HCT116 (cell line): Measurements from ENCODE around the gene MED26. TPM values are rescaled to one million over a fixed set of nuclear protein-coding genes. Genes with fewer than 3 reads are reported as not detected.

Experiments used
- ATAC-seq: fragments of 200-7000 bp; cut with Tn5 transposase; 2 replicates; pipeline ENCODE4 v1.9.1; 2020; ENCODE audit warnings: mild to moderate bottlenecking, moderate library complexity
- BruUV-seq: library from RNA; stranded (reverse); fragments of 400-500 nt; replicated peaks from 2 replicates; lab custom pipeline; 2021; lab: Mats Ljungman, UMichigan
- CTCF ChIA-PET: fragments of 300-600 bp; sonication (Branson Sonifier 250); formaldehyde crosslinking; loops from one replicate; lab custom pipeline; 2021; ENCODE audit warnings: antibody characterized with exemption; lab: Charles Lee
- POLR2A ChIA-PET: fragments of 300-600, 350-600 bp; sonication (Branson Sonifier 250); formaldehyde crosslinking; loops from one replicate; lab custom pipeline; 2021; ENCODE audit warnings: antibody characterized with exemption; lab: Charles Lee
- RAD21 ChIA-PET, 2 experiments: fragments of 300-600 bp; sonication (Branson Sonifier 250); formaldehyde crosslinking; loops; one replicate each; lab custom pipeline; 2023; ENCODE audit warnings: low total read pairs in 2 of 2; ENCODE audit not compliant: uncharacterized antibody in 2 of 2, unreplicated experiment in 2 of 2, low non-redundant PET in 1 of 2; lab: Charles Lee
- DNase-seq: peaks from one replicate; pipeline ENCODE4 v3.0.0-alpha.2; 2010; ENCODE audit warnings: low read depth, low spot score
- H2AFZ ChIP-seq: fragments of 200-600 bp; shearing (Covaris generic), sonication (generic); 2 replicates; pipeline ENCODE4 v1.6.1; 2017; ENCODE audit warnings: low read depth, mixed run types, mixed read lengths, antibody characterized with exemption, low read length; ENCODE audit not compliant: poor library complexity, severe bottlenecking
- H3K27ac ChIP-seq: 2 replicates; pipeline ENCODE4 v1.5.1; 2012; ENCODE audit warnings: low read depth, low read length
- H3K27me3 ChIP-seq: fragments of 200-600 bp; sonication (generic); 2 replicates; pipeline ENCODE4 v1.6.1; 2016; ENCODE audit warnings: mixed run types, low read length, mixed read lengths; ENCODE audit not compliant: insufficient read depth
- H3K36me3 ChIP-seq, 2 experiments: fragments of 200-500 bp in 1 of 2; fragments of 200-600 bp in 1 of 2; sonication (Bioruptor generic) in 1 of 2; sonication (generic) in 1 of 2; 2 replicates each; pipeline versions ENCODE4 v1.5.1 to v1.6.1; 2014 to 2016; ENCODE audit warnings: low read length in 2 of 2, inconsistent platforms in 1 of 2, mixed read lengths in 1 of 2, mixed run types in 1 of 2; ENCODE audit not compliant: insufficient read depth in 2 of 2, control insufficient read depth in 1 of 2
- H3K4me1 ChIP-seq, 2 experiments: fragments of 200-600 bp in 1 of 2; sonication (generic) in 1 of 2; 2 replicates each; pipeline versions ENCODE4 v1.5.1 to v1.6.1; 2012 to 2017; ENCODE audit warnings: low read length in 2 of 2, inconsistent platforms in 1 of 2, mild to moderate bottlenecking in 1 of 2, mixed read lengths in 1 of 2, mixed run types in 1 of 2, moderate library complexity in 1 of 2; ENCODE audit not compliant: insufficient read depth in 2 of 2, control insufficient read depth in 1 of 2
- H3K4me2 ChIP-seq: fragments of 200-600 bp; sonication (generic); 2 replicates; pipeline ENCODE4 v1.6.1; 2017; ENCODE audit warnings: mixed run types, low read length, mixed read lengths
- H3K4me3 ChIP-seq, 2 experiments: fragments of 200-600 bp in 1 of 2; sonication (generic) in 1 of 2; replicated peaks in 1 of 2; 2 replicates each; pipeline ENCODE4 v1.5.1; 2011 to 2016; ENCODE audit warnings: low read length in 2 of 2, control low read depth in 1 of 2, low read depth in 1 of 2, mild to moderate bottlenecking in 1 of 2, mixed read lengths in 1 of 2, mixed run types in 1 of 2
- H3K79me2 ChIP-seq: fragments of 200-600 bp; sonication (generic); 2 replicates; pipeline ENCODE4 v1.6.1; 2017; ENCODE audit warnings: mild to moderate bottlenecking, mixed run types, low read length, moderate library complexity, mixed read lengths; ENCODE audit not compliant: insufficient read depth
- H3K9ac ChIP-seq: fragments of 200-600 bp; sonication (generic); 2 replicates; pipeline ENCODE4 v1.6.1; 2016; ENCODE audit warnings: low read length, mixed read lengths
- H3K9me2 ChIP-seq: fragments of 200-600 bp; sonication (generic), shearing (Covaris generic); 2 replicates; pipeline ENCODE4 v1.6.1; 2017; ENCODE audit warnings: mixed run types, mild to moderate bottlenecking, moderate library complexity; ENCODE audit not compliant: insufficient read depth
- H3K9me3 ChIP-seq, 2 experiments: fragments of 200-500 bp in 1 of 2; fragments of 200-600 bp in 1 of 2; sonication (Bioruptor generic) in 1 of 2; sonication (generic) in 1 of 2; 2 replicates each; pipeline ENCODE4 v1.6.1; 2014 to 2017; ENCODE audit warnings: low read length in 2 of 2, mixed read lengths in 2 of 2, inconsistent platforms in 1 of 2, low read depth in 1 of 2, mild to moderate bottlenecking in 1 of 2, mixed run types in 1 of 2, moderate library complexity in 1 of 2; ENCODE audit not compliant: control insufficient read depth in 1 of 2, insufficient read depth in 1 of 2
- H4K20me1 ChIP-seq: fragments of 200-600 bp; sonication (generic), shearing (Covaris generic); 2 replicates; pipeline ENCODE4 v1.6.1; 2017; ENCODE audit warnings: mixed run types, mild to moderate bottlenecking, moderate library complexity; ENCODE audit not compliant: insufficient read depth
- CBX3 ChIP-seq: IDR thresholded peaks from 2 replicates; pipeline ENCODE4 v1.6.1; 2012; ENCODE audit warnings: low read depth
- CEBPB ChIP-seq: IDR thresholded peaks from 2 replicates; pipeline ENCODE4 v1.6.1; 2012; ENCODE audit warnings: low read depth
- EGR1 ChIP-seq: IDR thresholded peaks from 2 replicates; pipeline ENCODE4 v1.6.1; 2012; ENCODE audit warnings: low read depth
- ELF1 ChIP-seq: IDR thresholded peaks from 2 replicates; pipeline ENCODE4 v1.6.1; 2012; ENCODE audit warnings: low read depth, borderline replicate concordance
- EZH2 ChIP-seq: fragments of 200-600 bp; sonication (generic); IDR thresholded peaks from 2 replicates; pipeline ENCODE4 v1.6.1; 2017; ENCODE audit warnings: antibody characterized with exemption, mixed run types
- EZH2phosphoT487 ChIP-seq: fragments of 200-600 bp; IDR thresholded peaks from 2 replicates; pipeline ENCODE4 v1.6.1; 2018; ENCODE audit warnings: antibody characterized with exemption, borderline replicate concordance
- FOSL1 ChIP-seq: IDR thresholded peaks from 2 replicates; pipeline ENCODE4 v1.6.1; 2012; ENCODE audit warnings: low read depth
- JUND ChIP-seq: IDR thresholded peaks from 2 replicates; pipeline ENCODE4 v1.6.1; 2012
- POLR2A ChIP-seq: IDR thresholded peaks from 2 replicates; pipeline ENCODE4 v1.7.0; 2011; ENCODE audit warnings: borderline replicate concordance; ENCODE audit not compliant: insufficient read depth, insufficient read length; ENCODE audit errors: extremely low read depth
- POLR2AphosphoS5 ChIP-seq: IDR thresholded peaks from 2 replicates; pipeline ENCODE4 v1.6.1; 2011; ENCODE audit warnings: mild to moderate bottlenecking, low read depth, low read length, moderate library complexity
- SIN3A ChIP-seq: IDR thresholded peaks from 2 replicates; pipeline ENCODE4 v1.6.1; 2012; ENCODE audit warnings: low read depth
- SP1 ChIP-seq: IDR thresholded peaks from 2 replicates; pipeline ENCODE4 v1.6.1; 2012; ENCODE audit warnings: low read depth
- SRF ChIP-seq: IDR thresholded peaks from 2 replicates; pipeline ENCODE4 v1.6.1; 2012; ENCODE audit warnings: low read depth
- TCF7L2 ChIP-seq: IDR thresholded peaks from 2 replicates; pipeline ENCODE4 v1.7.0; 2011; ENCODE audit warnings: borderline replicate concordance, inconsistent platforms; ENCODE audit not compliant: insufficient read depth, insufficient read length; ENCODE audit errors: extremely low read depth
- YY1 ChIP-seq: IDR thresholded peaks from 2 replicates; pipeline ENCODE4 v1.6.1; 2011; ENCODE audit warnings: low read length, low read depth, moderate library complexity, mild to moderate bottlenecking; ENCODE audit not compliant: insufficient replicate concordance; ENCODE audit errors: extremely low read depth
- ZNF274 ChIP-seq: fragments of 200-500 bp; sonication (Bioruptor generic); IDR thresholded peaks from 2 replicates; pipeline ENCODE4 v1.6.1; 2014; ENCODE audit warnings: mild to moderate bottlenecking, low read depth, low read length, inconsistent platforms
- intact Hi-C: fragments of 100-400 bp; cut with micrococcal nuclease; formaldehyde crosslinking; loops from 2 replicates; pipeline ENCODE4 v1.10.0; 2022
- total RNA-seq: library from RNA; stranded (reverse); gene quantifications from one replicate; pipeline ENCODE4 v1.2.1, GENCODE V29; 2021; ENCODE audit not compliant: unreplicated experiment
- TF ChIP-seq, protein P1 (sequence below): IDR thresholded peaks from 2 replicates; pipeline ENCODE4 v1.6.1; 2011; ENCODE audit warnings: mild to moderate bottlenecking, low read length, moderate library complexity; ENCODE audit not compliant: insufficient replicate concordance; ENCODE audit errors: extremely low read depth
- TF ChIP-seq, protein P2 (sequence below), 3 experiments: fragments of 200-600 bp in 1 of 3; sonication (generic) in 1 of 3; IDR thresholded peaks in 2 of 3; conservative IDR thresholded peaks in 1 of 3; 2 replicates each; pipeline ENCODE4 v1.5.1; 2012 to 2017; ENCODE audit warnings: low read depth in 2 of 3, low read length in 2 of 3, antibody characterized with exemption in 1 of 3, borderline replicate concordance in 1 of 3, control low read depth in 1 of 3, mild to moderate bottlenecking in 1 of 3, mixed read lengths in 1 of 3, mixed run types in 1 of 3, moderate library complexity in 1 of 3; ENCODE audit not compliant: insufficient read depth in 1 of 3
- TF ChIP-seq, protein P3 (sequence below): IDR thresholded peaks from 2 replicates; pipeline ENCODE4 v1.6.1; 2012; ENCODE audit warnings: low read depth

The MED26 gene
- total RNA-seq, 1 experiment from 2014 or later, result 13.3 TPM

DNA sequence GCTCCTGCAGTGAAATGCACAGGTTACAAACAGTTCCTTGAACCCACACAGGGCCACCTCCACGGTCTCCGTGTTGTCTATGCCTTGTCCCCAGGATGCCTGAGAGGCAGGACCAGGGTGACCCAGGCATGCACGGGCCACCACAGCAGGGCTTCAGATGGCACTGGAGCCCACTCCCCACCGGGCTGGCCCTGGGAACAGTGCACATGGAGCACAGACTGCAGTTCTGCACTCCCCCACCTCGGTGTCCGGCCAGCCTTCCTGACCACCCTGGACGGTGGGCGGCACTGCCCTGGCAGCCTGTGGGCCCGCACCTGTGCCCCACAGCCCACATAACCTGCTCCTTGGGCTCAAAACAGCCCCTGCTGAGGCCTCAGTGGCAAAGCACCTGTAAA is 41.5 kb downstream of the MED26 start:
- no peak for ATAC-seq
- Histone ChIP-seq H3K4me1 (peaks cover 13 to 26% of the 10 kb centered on the region in 2 experiments), H3K4me2 (no peak overlapping the region), H3K27me3 (no peaks in the 10 kb centered on the region), H3K79me2 (peaks cover 100% of the 10 kb centered on the region), H3K36me3 (no peaks in the 10 kb centered on the region), H3K9me3 (no peaks in the 10 kb centered on the region), H4K20me1 (no peaks in the 10 kb centered on the region; the same call in 1 of the 2 replicates), H3K9me2 (no peaks in the 10 kb centered on the region), H3K9ac (no peak overlapping the region), H3K4me3 (no peak overlapping the region), H2AFZ (no peak overlapping the region), H3K27ac (no peak overlapping the region)
- CTCF ChIA-PET, result no interaction called here
- no TSS peak for BruUV-seq
- POLR2A ChIA-PET, result no interaction called here
- no peak for TF ChIP-seq EZH2
- no peak for TF ChIP-seq SRF
- TF ChIP-seq CBX3, result no peak
- TF ChIP-seq SP1, result no peak
- TF ChIP-seq ZNF274, result no peak
- TF ChIP-seq JUND, result no peak
- no peak for TF ChIP-seq EZH2phosphoT487
- TF ChIP-seq FOSL1, result no peak
- TF ChIP-seq YY1, result no peak
- TF ChIP-seq POLR2AphosphoS5, result no peak
- TF ChIP-seq, protein P1, sequence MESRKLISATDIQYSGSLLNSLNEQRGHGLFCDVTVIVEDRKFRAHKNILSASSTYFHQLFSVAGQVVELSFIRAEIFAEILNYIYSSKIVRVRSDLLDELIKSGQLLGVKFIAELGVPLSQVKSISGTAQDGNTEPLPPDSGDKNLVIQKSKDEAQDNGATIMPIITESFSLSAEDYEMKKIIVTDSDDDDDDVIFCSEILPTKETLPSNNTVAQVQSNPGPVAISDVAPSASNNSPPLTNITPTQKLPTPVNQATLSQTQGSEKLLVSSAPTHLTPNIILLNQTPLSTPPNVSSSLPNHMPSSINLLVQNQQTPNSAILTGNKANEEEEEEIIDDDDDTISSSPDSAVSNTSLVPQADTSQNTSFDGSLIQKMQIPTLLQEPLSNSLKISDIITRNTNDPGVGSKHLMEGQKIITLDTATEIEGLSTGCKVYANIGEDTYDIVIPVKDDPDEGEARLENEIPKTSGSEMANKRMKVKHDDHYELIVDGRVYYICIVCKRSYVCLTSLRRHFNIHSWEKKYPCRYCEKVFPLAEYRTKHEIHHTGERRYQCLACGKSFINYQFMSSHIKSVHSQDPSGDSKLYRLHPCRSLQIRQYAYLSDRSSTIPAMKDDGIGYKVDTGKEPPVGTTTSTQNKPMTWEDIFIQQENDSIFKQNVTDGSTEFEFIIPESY, result no peak
- TF ChIP-seq, protein P2, sequence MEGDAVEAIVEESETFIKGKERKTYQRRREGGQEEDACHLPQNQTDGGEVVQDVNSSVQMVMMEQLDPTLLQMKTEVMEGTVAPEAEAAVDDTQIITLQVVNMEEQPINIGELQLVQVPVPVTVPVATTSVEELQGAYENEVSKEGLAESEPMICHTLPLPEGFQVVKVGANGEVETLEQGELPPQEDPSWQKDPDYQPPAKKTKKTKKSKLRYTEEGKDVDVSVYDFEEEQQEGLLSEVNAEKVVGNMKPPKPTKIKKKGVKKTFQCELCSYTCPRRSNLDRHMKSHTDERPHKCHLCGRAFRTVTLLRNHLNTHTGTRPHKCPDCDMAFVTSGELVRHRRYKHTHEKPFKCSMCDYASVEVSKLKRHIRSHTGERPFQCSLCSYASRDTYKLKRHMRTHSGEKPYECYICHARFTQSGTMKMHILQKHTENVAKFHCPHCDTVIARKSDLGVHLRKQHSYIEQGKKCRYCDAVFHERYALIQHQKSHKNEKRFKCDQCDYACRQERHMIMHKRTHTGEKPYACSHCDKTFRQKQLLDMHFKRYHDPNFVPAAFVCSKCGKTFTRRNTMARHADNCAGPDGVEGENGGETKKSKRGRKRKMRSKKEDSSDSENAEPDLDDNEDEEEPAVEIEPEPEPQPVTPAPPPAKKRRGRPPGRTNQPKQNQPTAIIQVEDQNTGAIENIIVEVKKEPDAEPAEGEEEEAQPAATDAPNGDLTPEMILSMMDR (IDR thresholded peaks at IDR 0.05 in 2 of 3, conservative IDR thresholded peaks at IDR 0.05 in 1 of 3; ENCODE audit: borderline replicate concordance in 1 of 3, insufficient read depth in 1 of 3, low read depth in 2 of 3, low read length in 2 of 3), result no peak
- TF ChIP-seq POLR2A, result no peak
- TF ChIP-seq SIN3A, result no peak
- no peak for TF ChIP-seq EGR1
- no peak for TF ChIP-seq CEBPB
- no peak for TF ChIP-seq TCF7L2
- TF ChIP-seq, protein P3, sequence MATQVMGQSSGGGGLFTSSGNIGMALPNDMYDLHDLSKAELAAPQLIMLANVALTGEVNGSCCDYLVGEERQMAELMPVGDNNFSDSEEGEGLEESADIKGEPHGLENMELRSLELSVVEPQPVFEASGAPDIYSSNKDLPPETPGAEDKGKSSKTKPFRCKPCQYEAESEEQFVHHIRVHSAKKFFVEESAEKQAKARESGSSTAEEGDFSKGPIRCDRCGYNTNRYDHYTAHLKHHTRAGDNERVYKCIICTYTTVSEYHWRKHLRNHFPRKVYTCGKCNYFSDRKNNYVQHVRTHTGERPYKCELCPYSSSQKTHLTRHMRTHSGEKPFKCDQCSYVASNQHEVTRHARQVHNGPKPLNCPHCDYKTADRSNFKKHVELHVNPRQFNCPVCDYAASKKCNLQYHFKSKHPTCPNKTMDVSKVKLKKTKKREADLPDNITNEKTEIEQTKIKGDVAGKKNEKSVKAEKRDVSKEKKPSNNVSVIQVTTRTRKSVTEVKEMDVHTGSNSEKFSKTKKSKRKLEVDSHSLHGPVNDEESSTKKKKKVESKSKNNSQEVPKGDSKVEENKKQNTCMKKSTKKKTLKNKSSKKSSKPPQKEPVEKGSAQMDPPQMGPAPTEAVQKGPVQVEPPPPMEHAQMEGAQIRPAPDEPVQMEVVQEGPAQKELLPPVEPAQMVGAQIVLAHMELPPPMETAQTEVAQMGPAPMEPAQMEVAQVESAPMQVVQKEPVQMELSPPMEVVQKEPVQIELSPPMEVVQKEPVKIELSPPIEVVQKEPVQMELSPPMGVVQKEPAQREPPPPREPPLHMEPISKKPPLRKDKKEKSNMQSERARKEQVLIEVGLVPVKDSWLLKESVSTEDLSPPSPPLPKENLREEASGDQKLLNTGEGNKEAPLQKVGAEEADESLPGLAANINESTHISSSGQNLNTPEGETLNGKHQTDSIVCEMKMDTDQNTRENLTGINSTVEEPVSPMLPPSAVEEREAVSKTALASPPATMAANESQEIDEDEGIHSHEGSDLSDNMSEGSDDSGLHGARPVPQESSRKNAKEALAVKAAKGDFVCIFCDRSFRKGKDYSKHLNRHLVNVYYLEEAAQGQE, result no peak
- TF ChIP-seq ELF1, result no peak
- intact Hi-C loops, result no loop called here
- RAD21 ChIA-PET, result no interaction called here
- DNase-seq, result no peak
